SK-N-SH (cell line): ENCODE data around the gene PM20D2.

Experiments used
- EP300 ChIP-seq, 2 experiments: IDR thresholded peaks; 2 replicates each; pipeline versions ENCODE4 v1.4.0 to v1.6.1; 2012; ENCODE audit warnings: borderline replicate concordance in 1 of 2, low read depth in 1 of 2, low read length in 1 of 2
- EZH2phosphoT487 ChIP-seq: fragments of 200-600 bp; sonication (generic); IDR thresholded peaks from 2 replicates; pipeline ENCODE4 v1.6.1; 2017; ENCODE audit warnings: low read depth, mixed run types, mild to moderate bottlenecking, antibody characterized with exemption, moderate library complexity, borderline replicate concordance
- GABPA ChIP-seq: IDR thresholded peaks from 2 replicates; pipeline ENCODE4 v1.4.0; 2012; ENCODE audit warnings: low read depth, mild to moderate bottlenecking
- GATA2 ChIP-seq: sonication (generic); formaldehyde crosslinking; IDR thresholded peaks from 2 replicates; pipeline ENCODE4 v1.5.0; 2020; ENCODE audit warnings: mild to moderate bottlenecking, missing genetic modification reagents
- NFIC ChIP-seq: IDR thresholded peaks from 2 replicates; pipeline ENCODE4 v1.4.0; 2012; ENCODE audit warnings: borderline replicate concordance
- POLR2AphosphoS5 ChIP-seq: IDR thresholded peaks from 2 replicates; pipeline ENCODE4 v1.6.1; 2012; ENCODE audit warnings: low read depth, low read length
- TAF1 ChIP-seq: IDR thresholded peaks from 2 replicates; pipeline ENCODE4 v1.6.1; 2012; ENCODE audit warnings: low read depth, mild to moderate bottlenecking, low read length, moderate library complexity, borderline replicate concordance
- TEAD4 ChIP-seq: IDR thresholded peaks from 2 replicates; pipeline ENCODE4 v1.4.0; 2012; ENCODE audit warnings: mild to moderate bottlenecking, borderline replicate concordance; ENCODE audit not compliant: insufficient read depth
- TF ChIP-seq, protein P1 (sequence below): fragments of 200-600 bp; sonication (generic); IDR thresholded peaks from 2 replicates; pipeline ENCODE4 v1.6.1; 2017; ENCODE audit warnings: antibody characterized with exemption, mild to moderate bottlenecking, moderate library complexity
- TF ChIP-seq, protein P2 (sequence below): IDR thresholded peaks from 2 replicates; pipeline ENCODE4 v1.4.0; 2012; ENCODE audit warnings: low read depth, borderline replicate concordance

DNA sequence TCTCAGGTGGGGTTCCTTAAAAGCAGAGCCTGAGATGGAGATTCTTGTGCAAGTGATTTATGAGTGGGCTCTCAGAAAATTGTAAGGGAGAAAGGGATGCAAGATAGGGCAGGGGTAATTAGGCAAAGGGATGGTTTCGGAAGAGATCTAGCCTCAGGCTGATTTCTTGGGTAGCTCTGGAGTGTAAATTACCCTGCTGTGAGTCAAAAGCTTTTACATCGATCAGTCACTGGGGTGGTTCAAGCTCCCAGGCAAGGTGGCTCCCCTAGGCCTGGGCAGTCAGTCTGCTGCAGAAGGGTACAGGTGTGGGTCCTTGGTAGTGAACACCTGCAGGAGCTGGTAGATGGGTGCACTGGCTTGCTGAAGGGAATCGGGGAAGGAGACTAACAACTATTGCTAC lies 11.1 kb upstream of the PM20D2 start:
- TF ChIP-seq TEAD4 = no peak
- TF ChIP-seq, protein P1, sequence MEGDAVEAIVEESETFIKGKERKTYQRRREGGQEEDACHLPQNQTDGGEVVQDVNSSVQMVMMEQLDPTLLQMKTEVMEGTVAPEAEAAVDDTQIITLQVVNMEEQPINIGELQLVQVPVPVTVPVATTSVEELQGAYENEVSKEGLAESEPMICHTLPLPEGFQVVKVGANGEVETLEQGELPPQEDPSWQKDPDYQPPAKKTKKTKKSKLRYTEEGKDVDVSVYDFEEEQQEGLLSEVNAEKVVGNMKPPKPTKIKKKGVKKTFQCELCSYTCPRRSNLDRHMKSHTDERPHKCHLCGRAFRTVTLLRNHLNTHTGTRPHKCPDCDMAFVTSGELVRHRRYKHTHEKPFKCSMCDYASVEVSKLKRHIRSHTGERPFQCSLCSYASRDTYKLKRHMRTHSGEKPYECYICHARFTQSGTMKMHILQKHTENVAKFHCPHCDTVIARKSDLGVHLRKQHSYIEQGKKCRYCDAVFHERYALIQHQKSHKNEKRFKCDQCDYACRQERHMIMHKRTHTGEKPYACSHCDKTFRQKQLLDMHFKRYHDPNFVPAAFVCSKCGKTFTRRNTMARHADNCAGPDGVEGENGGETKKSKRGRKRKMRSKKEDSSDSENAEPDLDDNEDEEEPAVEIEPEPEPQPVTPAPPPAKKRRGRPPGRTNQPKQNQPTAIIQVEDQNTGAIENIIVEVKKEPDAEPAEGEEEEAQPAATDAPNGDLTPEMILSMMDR = no peak
- no peak for TF ChIP-seq EZH2phosphoT487
- TF ChIP-seq, protein P2, sequence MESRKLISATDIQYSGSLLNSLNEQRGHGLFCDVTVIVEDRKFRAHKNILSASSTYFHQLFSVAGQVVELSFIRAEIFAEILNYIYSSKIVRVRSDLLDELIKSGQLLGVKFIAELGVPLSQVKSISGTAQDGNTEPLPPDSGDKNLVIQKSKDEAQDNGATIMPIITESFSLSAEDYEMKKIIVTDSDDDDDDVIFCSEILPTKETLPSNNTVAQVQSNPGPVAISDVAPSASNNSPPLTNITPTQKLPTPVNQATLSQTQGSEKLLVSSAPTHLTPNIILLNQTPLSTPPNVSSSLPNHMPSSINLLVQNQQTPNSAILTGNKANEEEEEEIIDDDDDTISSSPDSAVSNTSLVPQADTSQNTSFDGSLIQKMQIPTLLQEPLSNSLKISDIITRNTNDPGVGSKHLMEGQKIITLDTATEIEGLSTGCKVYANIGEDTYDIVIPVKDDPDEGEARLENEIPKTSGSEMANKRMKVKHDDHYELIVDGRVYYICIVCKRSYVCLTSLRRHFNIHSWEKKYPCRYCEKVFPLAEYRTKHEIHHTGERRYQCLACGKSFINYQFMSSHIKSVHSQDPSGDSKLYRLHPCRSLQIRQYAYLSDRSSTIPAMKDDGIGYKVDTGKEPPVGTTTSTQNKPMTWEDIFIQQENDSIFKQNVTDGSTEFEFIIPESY = no peak
- TF ChIP-seq EP300 (IDR thresholded peaks at IDR 0.05; ENCODE audit: borderline replicate concordance in 1 of 2, low read depth in 1 of 2, low read length in 1 of 2) = no peak
- no peak for TF ChIP-seq NFIC
- no peak for TF ChIP-seq TAF1
- TF ChIP-seq GABPA = no peak
- no peak for TF ChIP-seq POLR2AphosphoS5
- no peak for TF ChIP-seq GATA2 (CRISPR knock-in tag)
